HL-60 (cell line): ENCODE measurements around the gene SLC22A12.

Experiments
- DNase-seq, 2 experiments: peaks; one replicate each; pipeline ENCODE4 v3.0.0-alpha.2; 2010 to 2020; ENCODE audit warnings: low read depth in 1 of 2, low spot score in 1 of 2
- H3K27ac ChIP-seq: fragments of 250-450 bp; sonication (Bioruptor Pico); replicated peaks from 2 replicates; pipeline ENCODE4 v1.5.1; 2020; ENCODE audit warnings: mild to moderate bottlenecking, moderate library complexity
- H3K27me3 ChIP-seq: fragments of 250-450 bp; sonication (Bioruptor Pico); 2 replicates; pipeline ENCODE4 v1.5.1; 2021; ENCODE audit warnings: mild to moderate bottlenecking, moderate library complexity; ENCODE audit not compliant: insufficient read depth, poor library complexity, severe bottlenecking
- H3K4me3 ChIP-seq: replicated peaks from 2 replicates; pipeline ENCODE4 v1.5.1; 2011; ENCODE audit warnings: mild to moderate bottlenecking, control low read depth, low read length; ENCODE audit not compliant: insufficient read depth
- CTCF ChIP-seq: IDR thresholded peaks from one replicate; pipeline ENCODE4 v1.5.1; 2011; ENCODE audit warnings: low read length, control low read depth, inconsistent platforms; ENCODE audit not compliant: insufficient read depth
- GABPA ChIP-seq: IDR thresholded peaks from 2 replicates; pipeline ENCODE4 v1.6.1; 2012; ENCODE audit warnings: low read depth
- POLR2AphosphoS5 ChIP-seq: IDR thresholded peaks from 2 replicates; pipeline ENCODE4 v1.6.1; 2012; ENCODE audit warnings: low read depth
- SPI1 ChIP-seq: IDR thresholded peaks from 2 replicates; pipeline ENCODE4 v1.6.1; 2012; ENCODE audit warnings: low read depth, mild to moderate bottlenecking, borderline replicate concordance
- TF ChIP-seq, protein P1 (sequence below): IDR thresholded peaks from 2 replicates; pipeline ENCODE4 v1.6.1; 2012; ENCODE audit warnings: low read depth; ENCODE audit not compliant: insufficient replicate concordance

Gene SLC22A12

GRCh38 chr11:64628596-64628995, 37.6 kb downstream of the SLC22A12 start:
- H3K27me3 ChIP-seq, result no peaks in the 10 kb centered on the region
- no peak for TF ChIP-seq SPI1
- TF ChIP-seq CTCF, result no peak
- TF ChIP-seq, protein P1, sequence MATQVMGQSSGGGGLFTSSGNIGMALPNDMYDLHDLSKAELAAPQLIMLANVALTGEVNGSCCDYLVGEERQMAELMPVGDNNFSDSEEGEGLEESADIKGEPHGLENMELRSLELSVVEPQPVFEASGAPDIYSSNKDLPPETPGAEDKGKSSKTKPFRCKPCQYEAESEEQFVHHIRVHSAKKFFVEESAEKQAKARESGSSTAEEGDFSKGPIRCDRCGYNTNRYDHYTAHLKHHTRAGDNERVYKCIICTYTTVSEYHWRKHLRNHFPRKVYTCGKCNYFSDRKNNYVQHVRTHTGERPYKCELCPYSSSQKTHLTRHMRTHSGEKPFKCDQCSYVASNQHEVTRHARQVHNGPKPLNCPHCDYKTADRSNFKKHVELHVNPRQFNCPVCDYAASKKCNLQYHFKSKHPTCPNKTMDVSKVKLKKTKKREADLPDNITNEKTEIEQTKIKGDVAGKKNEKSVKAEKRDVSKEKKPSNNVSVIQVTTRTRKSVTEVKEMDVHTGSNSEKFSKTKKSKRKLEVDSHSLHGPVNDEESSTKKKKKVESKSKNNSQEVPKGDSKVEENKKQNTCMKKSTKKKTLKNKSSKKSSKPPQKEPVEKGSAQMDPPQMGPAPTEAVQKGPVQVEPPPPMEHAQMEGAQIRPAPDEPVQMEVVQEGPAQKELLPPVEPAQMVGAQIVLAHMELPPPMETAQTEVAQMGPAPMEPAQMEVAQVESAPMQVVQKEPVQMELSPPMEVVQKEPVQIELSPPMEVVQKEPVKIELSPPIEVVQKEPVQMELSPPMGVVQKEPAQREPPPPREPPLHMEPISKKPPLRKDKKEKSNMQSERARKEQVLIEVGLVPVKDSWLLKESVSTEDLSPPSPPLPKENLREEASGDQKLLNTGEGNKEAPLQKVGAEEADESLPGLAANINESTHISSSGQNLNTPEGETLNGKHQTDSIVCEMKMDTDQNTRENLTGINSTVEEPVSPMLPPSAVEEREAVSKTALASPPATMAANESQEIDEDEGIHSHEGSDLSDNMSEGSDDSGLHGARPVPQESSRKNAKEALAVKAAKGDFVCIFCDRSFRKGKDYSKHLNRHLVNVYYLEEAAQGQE, result no peak
- no peak for TF ChIP-seq POLR2AphosphoS5
- no peak for TF ChIP-seq GABPA

GRCh38 chr11:64629103-64629502, 38.1 kb downstream of the SLC22A12 start:
- TF ChIP-seq, protein P1, result no peak
- TF ChIP-seq GABPA (no peak), CTCF (no peak), POLR2AphosphoS5 (no peak), SPI1 (no peak)
- no peak overlapping the region for H3K4me3 ChIP-seq
- no peak overlapping the region for H3K27ac ChIP-seq
- H3K27me3 ChIP-seq, result no peaks in the 10 kb centered on the region
- no peak for DNase-seq

More at GRCh38 chr11:64628596-64628995, 37.6 kb downstream of the SLC22A12 start:
- no peak for DNase-seq
- Histone ChIP-seq H3K4me3 (no peak overlapping the region), H3K27ac (no peak overlapping the region)

- TF ChIP-seq GABPA (no peak), SPI1 (no peak), POLR2AphosphoS5 (no peak), CTCF (no peak)
- TF ChIP-seq, protein P1, result no peak
- Histone ChIP-seq H3K27me3 (no peaks in the 10 kb centered on the region), H3K4me3 (no peak overlapping the region), H3K27ac (no peak overlapping the region)
- no peak for DNase-seq
Measured at GRCh38 chr11:64629796-64630562, 39.0 kb downstream of the SLC22A12 start.
